Stimulated activated CD4-positive, alpha-beta T cell treated with anti-CD3 and anti-CD28 coated beads, Interleukin-1b, Interleukin-23, amount 100 ng/mL, for 24 hours (primary cell): Measurements from ENCODE around the gene MORN5.

Experiments
- DNase-seq, 4 experiments: peaks; one replicate each; pipeline ENCODE4 v3.0.0-alpha.2; 2020; ENCODE audit warnings: low read depth in 4 of 4, low spot score in 1 of 4

Gene MORN5

DNA sequence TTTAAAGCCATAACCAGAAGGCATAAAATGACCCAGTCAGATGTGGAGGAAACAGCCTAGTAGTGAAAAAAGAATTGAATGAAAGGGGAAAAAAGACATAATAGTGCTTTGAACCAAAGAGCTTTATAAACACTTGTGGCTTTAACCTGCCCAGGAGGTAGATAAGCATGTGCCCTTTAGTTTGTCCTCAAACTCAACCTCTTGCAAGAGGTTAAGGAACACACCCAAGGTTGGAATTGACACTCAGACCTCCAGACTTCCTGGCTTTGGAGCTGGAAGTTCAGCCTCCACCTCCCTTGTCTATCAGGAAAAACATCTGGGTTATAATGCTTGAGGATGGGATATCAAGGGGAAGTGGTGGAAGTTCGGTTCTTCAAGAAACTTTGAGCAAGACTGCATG, 16.4 kb upstream of the MORN5 start:
- DNase-seq, result no peak

DNA sequence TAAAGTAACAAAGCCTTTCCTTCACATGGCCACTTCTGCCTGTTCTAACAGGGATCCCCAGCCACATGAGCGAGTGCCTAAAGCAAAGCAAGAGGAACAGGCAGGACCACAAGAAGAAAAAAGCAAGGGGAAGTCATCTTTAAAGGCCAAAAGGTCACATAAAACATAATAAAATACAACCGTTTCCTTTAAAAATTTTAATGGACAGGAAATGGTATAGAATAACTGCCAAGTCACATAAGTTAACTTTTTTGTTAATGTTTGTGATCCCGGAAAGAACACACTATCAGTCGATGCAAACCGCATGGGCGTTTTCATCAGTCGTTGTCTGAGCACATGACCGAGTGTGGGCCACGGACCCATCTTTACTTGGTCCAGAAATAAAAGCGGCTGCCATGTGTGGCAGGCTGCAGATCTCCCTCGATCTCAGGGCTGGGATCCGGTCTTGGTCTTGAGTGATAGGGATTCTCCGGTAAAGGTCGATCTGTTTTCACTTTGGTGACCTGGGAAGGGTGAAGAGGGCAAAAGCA, 15.8 kb upstream of the MORN5 start:
- no peak for DNase-seq

DNA sequence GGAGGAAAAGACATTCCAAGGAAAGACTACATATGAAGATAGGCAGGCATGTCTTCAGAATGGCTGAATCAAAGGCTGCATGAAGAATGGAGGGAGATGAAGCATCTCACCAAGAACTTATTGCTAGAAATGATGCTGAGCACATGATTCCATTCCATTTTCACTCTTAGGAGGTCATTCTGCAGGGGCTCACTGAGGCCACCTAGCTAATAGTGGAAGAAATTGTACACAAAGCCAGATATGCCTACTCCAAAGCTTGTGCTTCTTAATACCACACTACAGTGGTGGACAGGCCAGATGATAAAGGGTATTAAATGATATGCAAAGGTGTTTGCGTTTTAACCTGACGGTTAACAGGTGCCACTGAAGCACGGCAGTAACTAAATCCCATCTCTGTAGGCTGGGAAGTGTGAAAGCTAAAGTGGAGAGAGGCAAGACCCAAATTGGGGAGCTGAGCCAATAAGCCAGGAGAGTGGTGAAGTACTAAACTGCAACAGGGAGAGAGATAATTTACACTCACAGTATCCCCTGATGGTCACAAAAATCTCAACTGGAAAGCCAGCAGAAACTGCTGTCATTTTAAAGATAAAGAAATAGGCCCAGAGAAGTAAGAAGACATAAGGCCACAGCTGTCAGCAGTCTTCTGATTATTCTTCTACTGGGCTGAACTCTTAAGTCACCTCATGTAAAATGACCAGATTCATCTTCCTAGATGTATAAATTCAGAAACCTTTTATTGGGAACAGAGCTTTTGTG, 14.7 kb upstream of the MORN5 start:
- no peak for DNase-seq

DNA sequence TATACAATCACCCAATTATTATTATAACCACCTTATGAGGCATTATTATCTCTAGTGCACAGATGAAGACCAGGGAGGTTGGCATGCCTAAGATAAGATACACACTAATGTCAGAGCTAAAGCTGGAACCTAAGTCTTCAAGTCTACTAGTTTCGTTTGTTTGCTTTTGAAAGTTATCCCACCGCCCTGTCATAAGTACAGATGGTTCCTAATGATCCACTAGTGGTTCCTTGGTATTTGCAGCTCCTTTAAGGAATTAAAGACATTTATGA, 14.2 kb upstream of the MORN5 start:
- DNase-seq, result no peak

DNA sequence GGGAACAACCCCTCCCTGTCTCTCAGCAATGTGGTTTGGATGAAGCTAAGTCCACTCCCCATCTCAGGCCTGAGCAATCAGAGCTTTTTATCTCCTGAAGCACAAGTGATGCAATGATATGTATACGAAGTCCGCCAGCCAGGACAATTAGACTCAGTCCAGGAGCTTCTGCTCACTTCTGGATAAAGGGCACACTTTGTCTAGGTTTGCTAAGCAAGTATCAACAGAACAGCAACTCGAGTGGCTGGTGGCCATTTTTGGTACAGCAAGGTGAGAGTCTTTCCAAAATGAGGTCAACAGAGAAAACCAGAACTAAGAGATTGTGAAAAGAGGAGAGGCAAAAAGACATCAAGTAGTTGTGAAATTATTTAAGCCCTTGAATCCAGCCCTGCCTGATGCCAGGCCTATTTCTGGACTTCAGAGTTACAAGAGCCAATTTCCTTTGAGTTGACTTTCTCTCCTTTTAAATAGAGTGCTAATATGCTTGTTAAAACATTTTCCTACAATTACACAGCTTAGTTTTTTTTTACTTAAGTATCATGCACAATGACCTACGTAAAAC, 8.4 kb upstream of the MORN5 start:
- DNase-seq, result no peak

DNA sequence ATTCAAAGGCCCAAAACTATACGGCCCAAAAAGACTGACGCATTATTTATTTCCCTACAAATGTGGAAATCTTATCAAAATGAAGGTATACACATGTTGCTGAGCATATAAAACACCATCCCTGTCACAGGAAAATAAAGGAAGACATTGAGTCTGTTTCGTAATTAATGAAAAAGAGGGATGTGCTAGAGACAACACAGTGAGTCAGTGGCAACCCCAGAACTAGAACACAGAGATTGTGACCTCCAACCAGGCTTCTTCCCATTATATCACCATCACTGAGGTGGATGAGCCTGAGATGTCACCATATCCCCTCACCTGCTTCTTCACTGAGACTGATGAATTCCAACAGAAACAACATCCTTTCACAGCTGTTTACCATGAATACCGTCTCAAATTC, 3.9 kb upstream of the MORN5 start:
- no peak for DNase-seq

DNA sequence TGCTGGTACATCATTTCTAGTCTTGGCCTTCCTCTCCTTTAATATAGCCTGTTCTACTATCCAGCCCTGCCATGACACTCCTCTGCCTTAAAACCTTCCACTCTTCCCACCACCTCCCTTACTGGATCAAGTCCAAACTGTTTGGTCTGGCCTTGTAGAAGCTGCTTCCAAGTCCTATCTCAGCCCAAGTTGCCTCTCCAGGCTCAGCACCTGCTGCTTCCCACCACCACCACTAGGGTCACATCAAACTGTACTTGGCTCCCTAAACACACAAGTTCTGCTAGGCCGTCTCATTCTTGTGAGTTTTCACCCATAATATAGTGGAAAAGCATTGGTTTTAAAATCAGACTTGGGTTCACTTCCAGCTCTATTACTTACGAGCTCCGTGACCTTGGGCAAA, 1.5 kb upstream of the MORN5 start:
- no peak for DNase-seq

DNA sequence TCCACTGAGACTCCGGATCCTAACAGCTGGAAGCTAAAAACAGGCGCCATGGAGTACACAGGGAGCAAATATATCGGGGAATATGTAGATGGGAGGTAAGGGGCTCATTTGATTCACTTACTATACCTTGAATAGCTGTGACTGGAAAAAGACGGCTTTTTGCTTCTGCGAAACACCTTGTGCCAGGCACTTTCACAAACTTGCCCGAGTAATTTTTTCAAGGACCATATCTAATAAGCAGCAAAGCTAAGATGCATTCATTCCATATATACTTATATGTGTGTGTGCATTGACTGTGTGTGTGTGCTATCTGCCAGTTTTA, 178 bp downstream of the MORN5 start:
- no peak for DNase-seq

DNA sequence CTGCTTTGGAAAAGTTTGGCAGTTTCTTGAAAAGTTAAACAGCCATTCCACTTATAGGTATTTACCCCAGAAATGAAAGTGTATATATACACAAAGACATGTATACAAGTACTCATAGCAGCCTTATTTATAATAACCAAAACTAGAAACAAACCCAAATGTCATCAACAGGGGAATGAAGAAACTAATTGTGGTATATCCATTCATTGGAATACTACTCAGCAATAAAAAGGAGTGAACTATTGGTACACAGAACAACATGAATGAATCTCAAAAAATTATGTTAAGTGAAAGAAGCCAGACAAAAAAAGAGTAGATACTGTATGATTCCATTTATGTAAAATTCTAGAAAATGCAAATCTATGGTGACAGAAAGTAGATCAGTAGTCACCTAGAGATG, 2.7 kb downstream of the MORN5 start:
- DNase-seq, result no peak

DNA sequence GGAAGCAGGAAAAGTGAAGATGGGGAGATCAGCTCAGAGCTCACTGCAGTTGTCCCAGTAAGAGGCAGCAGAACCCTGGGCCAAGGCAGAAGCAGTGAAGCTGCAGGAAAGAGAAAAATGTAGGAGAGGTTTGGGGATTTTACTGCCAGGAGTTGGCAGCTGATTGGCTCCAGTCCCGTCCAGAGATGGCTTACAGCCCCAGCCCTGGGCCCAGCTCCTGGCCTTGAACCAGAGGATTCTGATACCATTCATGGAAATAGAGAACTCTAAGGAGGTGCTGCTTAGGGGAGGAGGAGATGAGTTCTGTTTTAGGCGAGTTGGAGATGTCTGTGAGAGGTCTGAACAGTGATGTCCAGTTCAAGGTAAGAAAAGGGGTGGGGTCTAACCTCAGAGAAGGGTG, 4.6 kb downstream of the MORN5 start:
- DNase-seq, result no peak

DNA sequence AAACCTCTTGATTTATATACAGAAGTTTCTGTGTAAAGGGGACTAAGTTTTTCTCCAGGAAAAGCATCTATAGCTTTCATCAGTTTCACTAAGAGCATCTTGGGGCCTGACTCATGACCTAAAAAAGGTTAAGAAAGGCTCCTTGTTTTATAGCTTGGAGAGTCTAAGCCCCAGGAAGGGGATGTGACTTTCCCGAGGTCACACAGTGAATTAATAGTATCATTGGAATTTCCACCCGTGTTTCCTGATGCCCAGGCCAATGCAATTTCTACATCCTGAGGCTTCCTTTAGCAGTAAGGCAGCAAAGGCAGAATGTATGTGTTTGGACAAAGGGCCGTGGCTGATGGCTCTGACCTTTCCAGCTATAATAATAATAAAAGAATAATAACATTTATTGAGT, 8.6 kb downstream of the MORN5 start:
- DNase-seq, result no peak

DNA sequence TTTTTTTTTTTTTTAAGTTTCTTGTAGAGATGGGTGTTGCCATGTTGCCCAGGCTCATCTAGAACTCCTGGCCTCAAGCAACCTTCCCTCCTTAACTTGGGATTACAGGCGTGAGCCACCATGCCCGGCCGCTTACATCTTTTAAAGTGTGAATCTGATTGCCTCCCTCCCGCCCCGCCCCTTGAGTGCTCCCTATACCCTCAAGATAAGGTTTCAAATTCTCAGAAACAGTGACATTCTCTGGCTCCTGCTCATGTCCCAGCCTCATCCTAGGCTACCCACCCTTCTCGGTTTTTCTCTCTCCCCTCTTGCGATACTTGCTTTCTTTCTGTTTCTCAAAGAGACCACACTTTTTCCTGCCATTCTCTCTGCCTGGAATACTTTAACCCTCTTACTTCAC, 12.4 kb downstream of the MORN5 start:
- no peak for DNase-seq

DNA sequence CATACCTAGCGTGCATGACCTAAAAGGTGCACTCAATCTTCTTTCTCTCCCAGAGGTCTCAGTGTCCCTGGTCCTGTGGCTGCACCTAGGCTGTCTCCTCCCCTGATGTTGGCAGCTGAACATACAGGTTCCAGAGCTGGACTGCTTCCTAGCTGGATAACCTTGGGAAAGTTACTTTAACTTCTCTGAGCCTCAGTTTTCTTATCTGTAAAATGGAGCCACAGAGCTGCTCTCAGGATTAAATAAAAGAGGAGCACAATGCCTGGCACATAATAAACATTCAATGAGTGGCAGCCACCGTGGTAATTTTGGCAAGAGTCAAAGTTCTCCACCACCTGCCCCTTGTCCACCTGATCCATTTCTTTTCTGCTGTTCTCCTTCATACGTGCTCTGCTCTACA, 14.0 kb downstream of the MORN5 start:
- DNase-seq, result no peak

DNA sequence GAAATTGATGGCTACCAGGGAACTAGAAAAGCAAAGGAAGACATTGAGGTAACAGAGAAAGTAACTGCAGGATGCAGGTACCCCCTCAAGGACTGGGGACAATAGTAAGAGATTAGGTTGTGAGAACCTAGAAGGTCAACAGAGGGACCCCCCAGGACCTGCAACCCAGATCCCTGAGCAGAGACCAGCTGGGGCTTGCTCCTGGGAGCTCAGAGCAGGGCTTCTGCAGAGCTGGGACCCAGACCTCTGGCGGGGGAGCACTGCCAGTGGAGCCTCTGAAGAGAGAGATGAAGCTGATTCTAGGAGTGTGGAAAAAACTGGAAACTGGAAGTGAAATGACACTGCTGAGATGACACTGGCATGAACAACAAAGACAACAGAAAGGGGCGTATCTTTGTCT, 17.2 kb downstream of the MORN5 start:
- DNase-seq, result no peak

DNA sequence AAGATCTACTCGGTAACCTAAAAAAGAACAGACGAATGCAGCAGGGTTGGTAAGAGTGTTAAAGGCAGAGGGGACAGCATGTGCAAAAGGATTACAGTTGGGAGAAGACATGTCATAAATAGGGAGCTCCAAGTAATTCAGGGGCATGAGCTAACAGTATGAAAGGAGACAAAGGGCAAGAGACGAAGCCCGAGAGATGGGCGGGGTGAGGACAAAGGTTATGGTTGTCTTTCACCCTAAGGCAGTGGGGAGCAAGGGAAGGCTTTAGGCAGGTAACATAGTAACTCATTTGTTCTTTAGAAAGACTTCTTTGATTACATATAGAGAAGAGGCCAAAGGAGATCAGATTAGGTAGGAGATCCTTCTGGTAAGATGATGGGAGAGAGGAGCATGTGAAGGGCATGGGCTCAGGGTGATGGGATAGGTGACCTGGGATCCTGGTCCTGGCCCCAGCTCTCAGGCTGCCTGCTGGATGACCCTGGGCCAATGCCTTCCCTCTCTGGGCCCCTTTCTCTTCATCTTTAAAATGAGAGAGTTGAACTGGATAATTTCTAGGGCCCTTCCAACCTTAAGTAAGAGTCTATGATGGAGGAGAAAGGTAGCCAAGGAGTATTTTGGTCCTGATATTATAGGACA, 19.5 kb downstream of the MORN5 start:
- no peak for DNase-seq

DNA sequence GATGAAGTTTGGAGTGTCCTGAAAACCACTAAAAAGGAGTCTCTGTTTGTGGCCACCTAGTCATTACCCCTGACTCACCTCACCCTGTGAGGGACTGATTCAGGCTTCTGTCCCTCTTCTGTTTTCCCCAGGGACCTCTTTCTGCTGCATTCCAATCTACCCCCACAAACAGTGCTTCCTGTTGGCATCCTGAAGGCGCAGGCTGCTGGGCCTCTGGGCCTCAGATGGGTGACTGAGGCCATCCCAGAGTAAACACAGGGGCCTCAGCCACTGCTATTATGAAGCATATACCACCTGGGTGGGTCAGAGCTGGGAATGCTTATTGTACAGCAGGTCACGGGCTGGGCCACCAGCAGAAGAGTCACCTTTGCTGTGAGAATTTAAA, 20.0 kb downstream of the MORN5 start:
- no peak for DNase-seq

DNA sequence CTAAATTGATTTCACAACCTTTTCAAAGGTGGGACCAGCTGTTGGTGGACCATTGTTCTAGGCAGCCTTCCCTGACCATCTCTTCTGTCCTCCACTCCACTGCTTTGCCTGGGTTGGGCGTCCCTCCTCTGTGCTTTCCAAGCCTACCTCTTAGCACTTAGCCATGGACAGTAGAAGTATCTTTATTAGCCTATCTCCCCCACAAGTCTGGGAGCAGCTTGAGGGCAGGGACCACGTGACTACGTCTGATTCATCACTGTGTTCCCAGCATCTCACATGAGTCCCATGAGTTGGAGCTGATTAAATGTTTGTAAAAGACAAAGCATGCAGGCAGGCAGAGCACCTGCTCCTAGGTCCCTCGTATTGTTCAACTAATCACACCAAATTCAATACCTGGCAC, 20.9 kb downstream of the MORN5 start:
- no peak for DNase-seq

DNA sequence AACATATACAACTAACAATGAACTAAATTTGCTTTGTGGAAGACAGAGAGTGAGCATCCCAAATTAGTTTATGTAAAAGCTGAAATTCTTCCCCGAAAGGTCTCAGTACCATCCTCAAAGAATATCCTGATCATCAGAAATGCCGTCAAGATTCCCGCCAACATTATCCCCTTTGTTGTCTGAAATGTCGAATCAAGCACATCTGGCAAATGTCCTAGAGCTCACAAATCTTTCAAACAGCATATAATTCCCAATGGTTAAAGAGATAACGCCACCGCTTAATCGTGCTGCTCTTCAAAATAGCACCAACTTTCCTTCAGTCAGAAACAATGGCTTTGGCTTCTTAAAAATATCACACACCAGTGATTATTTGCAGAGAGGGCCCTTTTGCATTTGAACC, 23.8 kb downstream of the MORN5 start:
- DNase-seq, result no peak

DNA sequence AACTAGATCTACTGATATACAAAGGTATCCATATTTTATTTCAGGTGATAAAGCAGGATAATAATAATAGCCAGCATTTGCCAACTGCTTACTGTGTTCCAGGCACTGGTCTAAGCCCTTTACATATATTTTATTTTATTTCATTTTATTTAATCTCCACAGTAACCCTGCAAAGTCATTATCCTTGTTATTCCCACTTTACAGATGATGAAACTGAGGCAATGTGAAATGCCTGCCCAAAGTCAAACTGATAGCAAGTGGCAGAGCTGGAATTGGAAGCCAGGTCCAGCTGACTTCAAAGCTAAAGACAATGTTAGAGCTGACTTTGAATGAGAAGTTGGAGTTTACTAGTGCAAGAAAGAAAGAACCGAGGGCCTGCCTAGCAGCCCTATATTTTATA, 24.8 kb downstream of the MORN5 start:
- no peak for DNase-seq

DNA sequence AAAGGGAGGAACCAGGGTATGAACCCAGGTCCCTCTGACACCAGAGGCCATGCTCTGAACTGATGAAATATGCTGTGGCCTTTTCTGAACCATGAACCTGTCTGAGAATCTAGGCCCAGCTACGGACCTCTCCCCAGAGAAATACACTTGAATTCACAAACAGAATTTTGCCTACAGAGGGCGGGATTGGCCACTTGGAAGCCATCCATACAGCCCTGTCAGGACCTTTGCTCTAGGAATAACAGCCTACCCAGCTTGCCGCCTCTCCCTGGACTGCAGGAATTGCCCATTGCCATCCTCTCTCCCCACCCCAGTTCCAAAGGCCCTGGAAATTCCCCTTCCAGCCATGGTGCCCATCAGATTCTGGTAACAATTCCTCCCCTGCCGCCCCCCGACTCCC, 26.6 kb downstream of the MORN5 start:
- no peak for DNase-seq

DNA sequence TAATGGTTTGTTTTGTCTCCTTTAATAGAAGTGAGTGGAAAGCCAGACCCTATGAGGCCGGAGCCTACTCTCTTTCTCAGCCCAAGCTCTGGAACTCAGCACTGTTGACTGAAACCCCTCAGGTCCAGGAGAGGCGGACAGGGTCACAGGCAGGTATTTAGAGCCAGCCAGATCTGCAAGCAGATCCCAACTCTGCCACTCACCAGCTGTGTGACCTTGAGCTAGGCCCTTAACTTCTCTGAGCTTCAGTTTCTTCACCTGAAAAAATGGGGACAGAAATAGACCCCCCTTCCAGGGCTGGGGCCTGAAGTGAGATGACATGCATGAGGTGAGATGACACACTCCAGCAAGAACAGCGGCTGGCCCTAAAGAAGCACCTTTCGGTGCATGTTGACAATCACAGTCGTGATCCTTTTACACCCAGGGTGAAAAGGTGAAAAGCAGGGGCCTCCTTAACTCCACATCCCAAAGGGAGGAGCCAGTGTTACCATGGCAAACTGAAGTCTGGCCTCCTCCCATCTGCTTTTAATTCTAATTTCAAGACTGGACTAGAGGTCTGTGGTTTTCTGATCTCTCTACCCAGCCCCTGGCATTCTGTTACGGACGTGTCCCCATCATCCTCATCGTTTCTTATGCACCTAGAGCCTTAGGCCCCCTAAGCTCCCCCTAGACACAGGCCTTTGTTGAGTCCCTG, 27.2 kb downstream of the MORN5 start:
- DNase-seq, result no peak

DNA sequence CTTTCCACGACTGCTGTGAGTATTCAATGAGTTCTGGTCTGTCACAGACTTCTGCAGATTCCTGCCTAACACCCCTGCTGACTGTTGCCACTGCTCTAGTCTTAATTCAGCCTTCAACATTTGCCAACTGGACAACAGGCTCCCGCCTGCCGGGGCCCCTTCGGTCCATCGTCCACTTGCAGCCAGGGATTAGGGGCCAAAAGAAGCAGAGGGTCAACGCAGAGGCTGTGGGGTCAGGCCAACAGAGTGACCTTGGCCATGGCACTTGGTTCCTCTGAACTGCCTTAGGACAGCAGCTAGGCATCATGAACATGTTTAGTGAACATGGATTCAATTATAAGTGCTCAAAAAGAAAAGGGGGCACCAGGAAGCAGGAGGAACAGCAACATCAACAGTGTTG, 28.7 kb downstream of the MORN5 start:
- no peak for DNase-seq
